Measurements from ENCODE around the gene CYB561A3. TPM values are rescaled to one million over a fixed set of nuclear protein-coding genes. Genes with fewer than 3 reads are reported as not detected.

CYB561A3 gene
- total and polyA plus RNA-seq, 2 experiments from 2014 or later, result 31.5 to 37.2 TPM

GRCh38 chr11:61331651-61332050, 30.0 kb downstream of the CYB561A3 start:
- no peaks in the 10 kb centered on the region for H3K36me3 ChIP-seq (replicated peaks; ENCODE audit: insufficient read depth, low read depth)
- H3K4me1 ChIP-seq (ENCODE audit: insufficient read depth), result peaks cover 26% of the 10 kb centered on the region
- 78% methylated on average over 6 of the region's 6 CpGs for WGBS (ENCODE audit: low lambda C conversion rate, missing lambda C conversion rate)

GRCh38 chr11:61329871-61330270, 31.8 kb downstream of the CYB561A3 start:
- H3K27me3 ChIP-seq, result no peaks in the 10 kb centered on the region
- TF ChIP-seq CTCF (IDR thresholded peaks at IDR 0.05; ENCODE audit: poor library complexity) (no peak), EZH2 (IDR thresholded peaks at IDR 0.05; ENCODE audit: borderline replicate concordance) (no peak), EZH2phosphoT487 (IDR thresholded peaks at IDR 0.05; ENCODE audit: low read depth, severe bottlenecking, unreplicated experiment) (no peak)
- H3K79me2 ChIP-seq, result peaks cover 83% of the 10 kb centered on the region
- DNase-seq (ENCODE audit: low spot score), result no peak
- no peaks in the 10 kb centered on the region for H3K36me3 ChIP-seq (replicated peaks; ENCODE audit: insufficient read depth, low read depth)
- peaks cover 58% of the 10 kb centered on the region for H4K20me1 ChIP-seq (ENCODE audit: insufficient read depth, poor library complexity, severe bottlenecking)
- peak overlapping the region; percentile 17 for H3K27ac ChIP-seq
- H2AFZ ChIP-seq, result no peak overlapping the region
- H3K4me1 ChIP-seq (ENCODE audit: insufficient read depth), result peaks cover 25% of the 10 kb centered on the region
- no peaks in the 10 kb centered on the region for H3K9me3 ChIP-seq (ENCODE audit: low read depth)
- 85% methylated on average over 4 of the region's 4 CpGs for WGBS (ENCODE audit: low lambda C conversion rate, missing lambda C conversion rate)
- H3K4me3 ChIP-seq, result no peak overlapping the region
- H3K9me2 ChIP-seq (replicated peaks; ENCODE audit: insufficient read depth), result no peaks in the 10 kb centered on the region
- H3K4me2 ChIP-seq, result peak overlapping the region; percentile 86

More at GRCh38 chr11:61331651-61332050, 30.0 kb downstream of the CYB561A3 start:
- H3K4me2 ChIP-seq, result peak overlapping the region; percentile 86
- no peaks in the 10 kb centered on the region for H3K9me2 ChIP-seq (replicated peaks; ENCODE audit: insufficient read depth)
- no peak overlapping the region for H2AFZ ChIP-seq
- no peak for DNase-seq (ENCODE audit: low spot score)
- peak overlapping the region; percentile 80 for H3K4me3 ChIP-seq
- no peaks in the 10 kb centered on the region for H3K27me3 ChIP-seq
- peaks cover 67% of the 10 kb centered on the region for H3K79me2 ChIP-seq
- H4K20me1 ChIP-seq (ENCODE audit: insufficient read depth, poor library complexity, severe bottlenecking), result peaks cover 42% of the 10 kb centered on the region
- no peaks in the 10 kb centered on the region for H3K9me3 ChIP-seq (ENCODE audit: low read depth)
- peak overlapping the region; percentile 95 for H3K27ac ChIP-seq
- TF ChIP-seq EZH2 (IDR thresholded peaks at IDR 0.05; ENCODE audit: borderline replicate concordance), result no peak
- TF ChIP-seq EZH2phosphoT487 (IDR thresholded peaks at IDR 0.05; ENCODE audit: low read depth, severe bottlenecking, unreplicated experiment), result no peak
- TF ChIP-seq CTCF (IDR thresholded peaks at IDR 0.05; ENCODE audit: poor library complexity), result no peak

- Histone ChIP-seq H3K4me2 (no peak overlapping the region), H3K9me3 (ENCODE audit: low read depth) (no peaks in the 10 kb centered on the region), H3K9me2 (replicated peaks; ENCODE audit: insufficient read depth) (no peaks in the 10 kb centered on the region), H3K36me3 (replicated peaks; ENCODE audit: insufficient read depth, low read depth) (peaks cover 4% of the 10 kb centered on the region), H3K27me3 (no peaks in the 10 kb centered on the region), H2AFZ (no peak overlapping the region), H3K4me3 (no peak overlapping the region), H3K4me1 (ENCODE audit: insufficient read depth) (peaks cover 10% of the 10 kb centered on the region), H3K27ac (no peak overlapping the region), H4K20me1 (ENCODE audit: insufficient read depth, poor library complexity, severe bottlenecking) (peaks cover 67% of the 10 kb centered on the region), H3K79me2 (peaks cover 87% of the 10 kb centered on the region)
- TF ChIP-seq EZH2phosphoT487 (IDR thresholded peaks at IDR 0.05; ENCODE audit: low read depth, severe bottlenecking, unreplicated experiment) (no peak), CTCF (IDR thresholded peaks at IDR 0.05; ENCODE audit: poor library complexity) (no peak), EZH2 (IDR thresholded peaks at IDR 0.05; ENCODE audit: borderline replicate concordance) (no peak)
- DNase-seq (ENCODE audit: low spot score), result no peak
- WGBS (ENCODE audit: low lambda C conversion rate, missing lambda C conversion rate), result 89% methylated on average over 9 of the region's 9 CpGs
Measured at GRCh38 chr11:61328351-61328750, 33.3 kb downstream of the CYB561A3 start.

GRCh38 chr11:61327669-61328071, 34.0 kb downstream of the CYB561A3 start:
- TF ChIP-seq EZH2phosphoT487 (IDR thresholded peaks at IDR 0.05; ENCODE audit: low read depth, severe bottlenecking, unreplicated experiment) (no peak), CTCF (IDR thresholded peaks at IDR 0.05; ENCODE audit: poor library complexity) (no peak), EZH2 (IDR thresholded peaks at IDR 0.05; ENCODE audit: borderline replicate concordance) (no peak)
- no peak overlapping the region for H3K4me2 ChIP-seq
- no peak overlapping the region for H3K4me3 ChIP-seq
- no peak overlapping the region for H3K27ac ChIP-seq
- peaks cover 10% of the 10 kb centered on the region for H3K36me3 ChIP-seq (replicated peaks; ENCODE audit: insufficient read depth, low read depth)
- no peak overlapping the region for H2AFZ ChIP-seq
- H3K9me2 ChIP-seq (replicated peaks; ENCODE audit: insufficient read depth), result no peaks in the 10 kb centered on the region
- H3K79me2 ChIP-seq, result peaks cover 93% of the 10 kb centered on the region
- no peaks in the 10 kb centered on the region for H3K27me3 ChIP-seq
- H3K4me1 ChIP-seq (ENCODE audit: insufficient read depth), result peaks cover 10% of the 10 kb centered on the region
- no peak for DNase-seq (ENCODE audit: low spot score)
- peaks cover 70% of the 10 kb centered on the region for H4K20me1 ChIP-seq (ENCODE audit: insufficient read depth, poor library complexity, severe bottlenecking)
- no peaks in the 10 kb centered on the region for H3K9me3 ChIP-seq (ENCODE audit: low read depth)
